ENCODE data around the gene MAP7D1. TPM values are rescaled to one million over a fixed set of nuclear protein-coding genes. Genes with fewer than 3 reads are reported as not detected.

Gene MAP7D1
- total RNA-seq, 1 experiment from 2014 or later: 49.9 TPM

DNA sequence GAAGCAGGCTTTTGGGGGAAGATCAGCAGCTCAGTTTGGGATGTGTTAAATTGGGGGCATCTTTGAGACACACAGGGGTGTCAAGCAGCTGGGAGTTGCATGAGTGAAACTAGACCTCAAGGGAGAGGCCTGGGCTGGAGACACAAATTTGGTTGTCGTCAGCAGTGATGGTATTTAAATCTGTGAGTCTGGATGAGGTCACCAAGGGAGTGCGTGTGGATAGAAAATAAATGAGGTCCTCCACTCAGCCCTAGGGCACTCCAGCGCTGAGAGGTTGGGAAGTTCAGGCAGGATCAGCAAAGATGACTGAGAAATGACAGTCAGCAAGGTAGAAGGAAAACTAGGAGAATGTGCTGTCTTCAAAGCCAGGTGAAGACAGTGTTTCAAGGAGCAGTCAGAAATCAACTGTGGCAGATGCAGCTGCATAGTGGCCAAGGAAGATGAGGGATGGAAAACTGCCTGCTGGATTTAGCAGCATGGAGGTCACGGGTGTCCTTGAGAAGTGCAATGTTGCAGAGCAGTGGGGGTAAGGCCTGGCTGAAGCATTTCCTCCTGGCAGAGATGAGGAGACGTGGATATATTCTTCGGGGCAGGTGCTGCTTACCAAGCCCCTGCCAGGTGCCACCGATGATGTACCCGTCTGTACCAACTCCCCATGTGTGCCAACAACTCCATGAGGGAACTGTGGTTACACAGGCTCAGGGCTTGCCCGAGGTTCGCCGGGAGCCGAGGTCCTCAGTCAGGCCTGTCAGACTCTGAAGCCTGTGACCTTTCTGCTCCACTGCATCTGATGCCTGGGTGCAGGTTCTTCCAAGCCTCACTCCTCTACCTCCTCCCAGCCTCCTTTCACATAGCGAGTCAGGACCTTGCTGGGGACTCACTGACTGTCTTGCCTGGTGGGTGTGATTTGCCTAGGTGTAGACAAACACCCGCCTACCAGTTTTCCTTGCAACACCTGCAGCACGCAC, 11.3 kb downstream of the MAP7D1 start:
- Histone ChIP-seq H3T11ph (ENCODE audit: low read length) (no peak overlapping the region), H3K9ac (ENCODE audit: extremely low read depth, insufficient read length, low read length) (no peak overlapping the region), H2BK12ac (ENCODE audit: insufficient read length, low read depth, low read length) (no peak overlapping the region), H2AFZ (ENCODE audit: low read length) (no peak overlapping the region), H4K5ac (ENCODE audit: insufficient read length, low read depth, low read length) (no peak overlapping the region), H3K4ac (ENCODE audit: low read depth, low read length) (no peak overlapping the region), H3K79me1 (ENCODE audit: insufficient read depth, low read depth, low read length, poor library complexity, severe bottlenecking) (peaks cover 3% of the 10 kb centered on the region), H3K4me2 (ENCODE audit: insufficient read depth, insufficient read length, low read length) (no peak overlapping the region), H2BK20ac (ENCODE audit: low read depth, low read length, poor library complexity, severe bottlenecking) (no peak overlapping the region), H2BK120ac (ENCODE audit: low read depth, low read length, poor library complexity, severe bottlenecking) (no peak overlapping the region), H3K27me3 (ENCODE audit: insufficient read depth, low read length) (no peaks in the 10 kb centered on the region), H3K9me3 (ENCODE audit: control insufficient read depth, low read depth, low read length) (no peaks in the 10 kb centered on the region), H4K8ac (replicated peaks; ENCODE audit: insufficient read length, low read depth, low read length) (no peak overlapping the region), H2BK15ac (ENCODE audit: low read depth, low read length) (no peak overlapping the region), H3K14ac (ENCODE audit: insufficient read depth, low read length) (no peak overlapping the region), H4K91ac (ENCODE audit: insufficient read length, low read depth, low read length) (no peak overlapping the region), H3K79me2 (ENCODE audit: insufficient read depth, low read length) (0 out of 2 replicates have a peak, but pooled peaks cover 2% of the 10 kb centered on the region), H3K18ac (ENCODE audit: insufficient read length, low read depth, low read length) (no peak overlapping the region), H3K27ac (ENCODE audit: insufficient read length, low read depth, low read length) (no peak overlapping the region), H4K20me1 (ENCODE audit: control insufficient read depth, insufficient read depth, insufficient read length) (no peaks in the 10 kb centered on the region), H3K56ac (ENCODE audit: insufficient read length, low read depth, low read length) (no peak overlapping the region), H3K23me2 (ENCODE audit: insufficient read length, low read depth, low read length, poor library complexity, severe bottlenecking) (no peaks in the 10 kb centered on the region), H2BK5ac (ENCODE audit: insufficient read length, low read length) (no peak overlapping the region), H3K23ac (ENCODE audit: insufficient read length, low read depth, low read length) (no peak overlapping the region), H2AK5ac (ENCODE audit: insufficient read length, low read length) (no peak overlapping the region), H3K4me1 (ENCODE audit: insufficient read depth, low read length) (no peaks in the 10 kb centered on the region)
- Mint-ChIP-seq H3K4me1 (peaks cover 2 to 3% of the 10 kb centered on the region in 2 experiments; a peak in 3 of 4 replicates), H3K9me3 (no peaks in the 10 kb centered on the region), H3K27ac (peak overlapping the region in 2 of 3 experiments; percentile 17 to 27; a peak in 2 of 7 replicates), H3K4me3 (no peak overlapping the region; a peak in 1 of 5 replicates), H3K27me3 (ENCODE audit: low read depth) (no peaks in the 10 kb centered on the region), H3K36me3 (ENCODE audit: insufficient read depth in 1 of 3, low read depth in 3 of 3) (peaks cover 7 to 15% (median 10%) of the 10 kb centered on the region in 3 experiments; a peak in 5 of 7 replicates)
- no peak for DNase-seq
- no CpG with 5 or more reads among the region's 15 CpGs for WGBS (ENCODE audit: extremely low coverage, insufficient read length, low lambda C conversion rate)
- TF ChIP-seq, protein P1, sequence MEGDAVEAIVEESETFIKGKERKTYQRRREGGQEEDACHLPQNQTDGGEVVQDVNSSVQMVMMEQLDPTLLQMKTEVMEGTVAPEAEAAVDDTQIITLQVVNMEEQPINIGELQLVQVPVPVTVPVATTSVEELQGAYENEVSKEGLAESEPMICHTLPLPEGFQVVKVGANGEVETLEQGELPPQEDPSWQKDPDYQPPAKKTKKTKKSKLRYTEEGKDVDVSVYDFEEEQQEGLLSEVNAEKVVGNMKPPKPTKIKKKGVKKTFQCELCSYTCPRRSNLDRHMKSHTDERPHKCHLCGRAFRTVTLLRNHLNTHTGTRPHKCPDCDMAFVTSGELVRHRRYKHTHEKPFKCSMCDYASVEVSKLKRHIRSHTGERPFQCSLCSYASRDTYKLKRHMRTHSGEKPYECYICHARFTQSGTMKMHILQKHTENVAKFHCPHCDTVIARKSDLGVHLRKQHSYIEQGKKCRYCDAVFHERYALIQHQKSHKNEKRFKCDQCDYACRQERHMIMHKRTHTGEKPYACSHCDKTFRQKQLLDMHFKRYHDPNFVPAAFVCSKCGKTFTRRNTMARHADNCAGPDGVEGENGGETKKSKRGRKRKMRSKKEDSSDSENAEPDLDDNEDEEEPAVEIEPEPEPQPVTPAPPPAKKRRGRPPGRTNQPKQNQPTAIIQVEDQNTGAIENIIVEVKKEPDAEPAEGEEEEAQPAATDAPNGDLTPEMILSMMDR (conservative IDR thresholded peaks at IDR 0.05): no peak
